Activated naive CD8-positive, alpha-beta T cell (primary cell): Measurements from ENCODE around the gene GPD1.
"Not testable (repeated sequence)": the region's sequence is repeated elsewhere in the genome, so short reads cannot be mapped to it uniquely, and the experiment has no call there.

Source experiments
- H3K27ac Mint-ChIP-seq: one replicate; pipeline ENCODE4 v1.8.0; 2021; ENCODE audit warnings: mixed read lengths
- H3K27me3 Mint-ChIP-seq: one replicate; pipeline ENCODE4 v1.8.0; 2021; ENCODE audit warnings: mixed read lengths
- H3K36me3 Mint-ChIP-seq: one replicate; pipeline ENCODE4 v1.8.0; 2021; ENCODE audit warnings: mixed read lengths
- H3K4me1 Mint-ChIP-seq: one replicate; pipeline ENCODE4 v1.8.0; 2021; ENCODE audit warnings: low read depth, mixed read lengths
- H3K4me3 Mint-ChIP-seq: one replicate; pipeline ENCODE4 v1.8.0; 2021; ENCODE audit warnings: mild to moderate bottlenecking, mixed read lengths
- H3K9me3 Mint-ChIP-seq: one replicate; pipeline ENCODE4 v1.8.0; 2021; ENCODE audit warnings: low read depth, mixed read lengths

The GPD1 gene

GRCh38 chr12:50083301-50083700 is 20.5 kb upstream of the GPD1 start:
- no peaks in the 10 kb centered on the region for H3K27me3 Mint-ChIP-seq
- H3K4me1 Mint-ChIP-seq, result peaks cover 32% of the 10 kb centered on the region
- H3K9me3 Mint-ChIP-seq, result no peaks in the 10 kb centered on the region
- H3K4me3 Mint-ChIP-seq, result peak overlapping the region; percentile 88
- peak overlapping the region; percentile 90 for H3K27ac Mint-ChIP-seq
- peaks cover 3% of the 10 kb centered on the region for H3K36me3 Mint-ChIP-seq

GRCh38 chr12:50084409-50084774 is 19.4 kb upstream of the GPD1 start:
- H3K27me3 Mint-ChIP-seq, result not testable (repeated sequence)
- H3K4me1 Mint-ChIP-seq, result peaks cover 37% of the 10 kb centered on the region
- peak overlapping the region; percentile 97 for H3K27ac Mint-ChIP-seq

DNA sequence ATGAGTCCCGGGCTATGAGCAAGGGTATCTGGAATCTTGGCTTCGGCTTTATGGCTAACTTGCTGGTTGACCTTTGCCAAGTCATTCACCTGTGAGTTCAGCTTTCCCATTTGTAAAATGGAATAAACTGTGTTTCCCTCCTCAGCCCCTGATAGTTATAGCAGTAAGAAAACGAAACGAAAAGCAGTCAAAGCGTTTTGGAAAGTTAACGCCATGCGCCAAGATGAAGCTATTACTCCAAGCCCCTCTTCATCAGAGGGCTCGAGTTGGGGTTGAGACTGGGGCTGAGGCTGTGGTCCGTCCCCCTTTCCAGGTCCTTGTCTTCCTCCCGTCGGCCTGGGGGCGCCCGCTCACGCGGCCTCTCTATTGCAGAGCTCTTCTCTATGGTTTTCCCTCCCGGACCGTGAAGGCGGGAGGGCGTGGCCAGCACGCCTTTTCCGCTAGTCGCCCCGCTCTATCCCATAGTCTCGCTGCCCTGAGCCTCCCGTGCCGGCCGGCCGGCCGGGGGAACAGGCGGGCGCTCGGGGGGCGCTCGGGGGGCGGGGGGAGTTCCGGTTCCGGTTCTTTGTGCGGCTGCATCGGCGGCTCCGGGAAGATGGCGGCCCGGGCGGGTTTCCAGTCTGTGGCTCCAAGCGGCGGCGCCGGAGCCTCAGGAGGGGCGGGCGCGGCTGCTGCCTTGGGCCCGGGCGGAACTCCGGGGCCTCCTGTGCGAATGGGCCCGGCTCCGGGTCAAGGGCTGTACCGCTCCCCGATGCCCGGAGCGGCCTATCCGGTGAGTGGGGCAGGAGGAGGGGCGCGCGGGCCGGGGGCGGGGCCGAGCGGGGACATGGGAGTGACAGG is 18.8 kb upstream of the GPD1 start, which contains the start of gene SMARCD1:
SMARCD1 (plus strand) TSS at position 568 of the 840 bp plus-strand sequence; CDS start at position 596, 28 bp downstream.
- H3K4me1 Mint-ChIP-seq, result peaks cover 37% of the 10 kb centered on the region
- H3K27ac Mint-ChIP-seq, result peak within 1 kb of the TSS; percentile 97
- H3K9me3 Mint-ChIP-seq, result no peaks in the 10 kb centered on the region
- H3K36me3 Mint-ChIP-seq, result peaks cover 3% of the 10 kb centered on the region
- peak within 1 kb of the TSS; percentile 92 for H3K4me3 Mint-ChIP-seq
- H3K27me3 Mint-ChIP-seq, result no peaks in the 10 kb centered on the region

More at GRCh38 chr12:50084409-50084774, 19.4 kb upstream of the GPD1 start:
- H3K4me3 Mint-ChIP-seq, result peak overlapping the region; percentile 92
- H3K9me3 Mint-ChIP-seq, H3K36me3 Mint-ChIP-seq: not testable (repeated sequence)

DNA sequence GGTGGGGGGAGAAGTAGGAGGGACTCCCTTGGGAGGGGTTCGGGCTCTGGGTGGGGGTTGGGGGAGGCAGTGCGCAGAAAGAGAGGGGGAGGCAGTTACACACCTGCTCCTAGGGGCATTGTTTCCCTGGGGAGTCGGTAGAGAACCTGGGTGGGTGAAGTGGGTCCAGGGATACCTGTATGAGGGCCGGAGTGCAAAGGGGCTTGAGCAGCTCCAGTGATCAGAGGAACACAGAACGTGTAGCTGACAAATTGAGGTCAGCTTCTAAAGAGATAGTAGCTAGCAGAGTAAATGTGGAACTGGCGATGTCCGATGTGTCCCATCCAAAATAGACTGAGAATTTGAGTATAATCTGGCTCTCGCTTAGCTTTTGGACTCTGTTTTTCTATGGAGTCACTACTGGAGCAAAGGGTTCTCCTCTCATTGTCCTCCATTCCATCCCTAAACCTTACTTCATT is 18.2 kb upstream of the GPD1 start:
- Mint-ChIP-seq H3K9me3 (no peaks in the 10 kb centered on the region), H3K27me3 (no peaks in the 10 kb centered on the region), H3K36me3 (peaks cover 3% of the 10 kb centered on the region), H3K4me1 (peaks cover 37% of the 10 kb centered on the region), H3K27ac (peak overlapping the region; percentile 84), H3K4me3 (peak overlapping the region; percentile 92)

DNA sequence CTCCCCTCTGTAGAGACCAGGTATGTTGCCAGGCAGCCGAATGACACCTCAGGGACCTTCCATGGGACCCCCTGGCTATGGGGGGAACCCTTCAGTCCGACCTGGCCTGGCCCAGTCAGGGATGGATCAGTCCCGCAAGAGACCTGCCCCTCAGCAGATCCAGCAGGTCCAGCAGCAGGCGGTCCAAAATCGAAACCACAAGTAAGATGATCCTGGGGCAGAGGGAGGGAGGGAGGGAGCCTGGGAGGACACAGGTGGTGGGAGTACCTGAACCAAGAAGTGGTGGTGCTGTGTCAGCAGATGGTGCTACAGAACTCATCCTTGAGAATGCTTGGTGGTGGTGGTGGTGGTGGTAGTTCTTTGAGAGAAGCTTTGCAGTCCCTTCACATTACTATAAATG is 17.7 kb upstream of the GPD1 start:
- Mint-ChIP-seq H3K4me3 (peak overlapping the region; percentile 92), H3K9me3 (no peaks in the 10 kb centered on the region), H3K27ac (peak overlapping the region; percentile 84), H3K36me3 (peaks cover 3% of the 10 kb centered on the region), H3K4me1 (peaks cover 37% of the 10 kb centered on the region), H3K27me3 (no peaks in the 10 kb centered on the region)

GRCh38 chr12:50087151-50087550 is 16.7 kb upstream of the GPD1 start:
- Mint-ChIP-seq H3K27ac (peak overlapping the region; percentile 58), H3K4me1 (peaks cover 37% of the 10 kb centered on the region), H3K9me3 (no peaks in the 10 kb centered on the region), H3K27me3 (no peaks in the 10 kb centered on the region), H3K4me3 (no peak overlapping the region), H3K36me3 (peaks cover 3% of the 10 kb centered on the region)

- Mint-ChIP-seq H3K9me3 (no peaks in the 10 kb centered on the region), H3K4me3 (peak overlapping the region; percentile 30), H3K36me3 (peaks cover 3% of the 10 kb centered on the region), H3K4me1 (peaks cover 37% of the 10 kb centered on the region), H3K27ac (peak overlapping the region; percentile 41), H3K27me3 (no peaks in the 10 kb centered on the region)
Measured at GRCh38 chr12:50087995-50088394, 15.8 kb upstream of the GPD1 start.

DNA sequence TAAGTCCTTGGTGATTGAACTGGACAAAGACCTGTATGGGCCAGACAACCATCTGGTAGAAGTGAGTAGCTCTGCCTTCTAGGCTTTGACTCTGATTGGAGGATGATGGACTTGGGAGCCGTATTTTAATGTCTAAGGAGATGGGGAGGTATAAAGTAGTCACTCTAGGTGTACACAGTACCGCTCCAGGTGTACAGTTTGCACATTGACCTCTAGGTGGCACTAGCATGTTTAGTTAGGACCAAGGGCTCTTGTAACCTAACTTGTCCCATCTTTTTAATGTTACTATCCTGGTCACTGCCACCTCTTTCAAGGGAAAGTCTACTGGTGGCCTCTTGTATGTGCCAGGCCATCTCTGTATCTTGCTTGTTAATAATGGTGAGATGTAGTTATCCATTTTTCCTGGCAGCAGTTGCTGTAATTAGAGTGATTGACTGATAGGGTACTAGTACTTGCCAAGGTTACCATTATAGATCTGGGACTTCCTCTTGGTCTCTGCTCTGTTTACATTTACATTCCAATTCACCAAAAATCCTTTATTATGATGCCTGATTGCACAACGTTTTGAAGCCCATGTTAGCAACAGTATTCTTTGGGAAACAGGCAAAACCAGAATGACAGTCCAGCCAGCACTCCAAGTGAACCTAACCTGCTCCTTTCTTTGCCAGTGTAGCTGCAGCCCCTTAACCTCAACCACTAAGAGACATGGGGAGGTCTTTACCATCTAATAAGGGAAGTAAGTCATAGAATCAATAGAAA is 15.1 kb upstream of the GPD1 start:
- Mint-ChIP-seq H3K9me3 (no peaks in the 10 kb centered on the region), H3K27me3 (no peaks in the 10 kb centered on the region), H3K4me1 (peaks cover 32% of the 10 kb centered on the region), H3K4me3 (peak overlapping the region; percentile 11), H3K36me3 (peaks cover 3% of the 10 kb centered on the region), H3K27ac (peak overlapping the region; percentile 24)

- Mint-ChIP-seq H3K36me3 (peaks cover 3% of the 10 kb centered on the region), H3K9me3 (no peaks in the 10 kb centered on the region), H3K4me3 (no peak overlapping the region), H3K4me1 (peaks cover 30% of the 10 kb centered on the region), H3K27ac (no peak overlapping the region), H3K27me3 (no peaks in the 10 kb centered on the region)
Measured at GRCh38 chr12:50089730-50090129, 14.1 kb upstream of the GPD1 start.

GRCh38 chr12:50090391-50090790 is 13.4 kb upstream of the GPD1 start:
- Mint-ChIP-seq H3K36me3 (peaks cover 3% of the 10 kb centered on the region), H3K27me3 (no peaks in the 10 kb centered on the region), H3K4me3 (no peak overlapping the region), H3K27ac (no peak overlapping the region), H3K9me3 (no peaks in the 10 kb centered on the region), H3K4me1 (peaks cover 27% of the 10 kb centered on the region)

DNA sequence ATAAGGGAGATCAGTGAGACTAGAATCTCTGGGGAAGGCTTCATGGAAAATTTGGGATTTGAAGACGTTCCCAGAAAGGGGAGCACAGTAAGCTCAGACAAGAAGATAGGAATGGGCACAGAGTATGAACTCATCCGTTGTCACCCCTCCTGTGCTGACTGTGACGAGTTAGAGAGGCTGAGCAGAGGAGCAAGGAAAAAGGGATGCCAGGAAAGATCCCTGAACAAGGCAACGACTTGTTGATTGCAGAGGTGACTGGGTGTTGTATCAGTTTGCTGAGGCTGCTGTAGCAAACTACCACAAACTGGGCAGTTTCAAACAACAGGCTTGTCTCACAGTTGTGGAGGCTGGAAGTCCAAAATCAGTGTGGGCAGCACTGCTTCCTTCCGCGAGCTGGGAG is 5.9 kb upstream of the GPD1 start:
- peaks cover 7% of the 10 kb centered on the region for H3K36me3 Mint-ChIP-seq
- H3K27ac Mint-ChIP-seq, result no peak overlapping the region
- no peaks in the 10 kb centered on the region for H3K4me1 Mint-ChIP-seq
- no peak overlapping the region for H3K4me3 Mint-ChIP-seq
- no peaks in the 10 kb centered on the region for H3K27me3 Mint-ChIP-seq
- H3K9me3 Mint-ChIP-seq, result no peaks in the 10 kb centered on the region

DNA sequence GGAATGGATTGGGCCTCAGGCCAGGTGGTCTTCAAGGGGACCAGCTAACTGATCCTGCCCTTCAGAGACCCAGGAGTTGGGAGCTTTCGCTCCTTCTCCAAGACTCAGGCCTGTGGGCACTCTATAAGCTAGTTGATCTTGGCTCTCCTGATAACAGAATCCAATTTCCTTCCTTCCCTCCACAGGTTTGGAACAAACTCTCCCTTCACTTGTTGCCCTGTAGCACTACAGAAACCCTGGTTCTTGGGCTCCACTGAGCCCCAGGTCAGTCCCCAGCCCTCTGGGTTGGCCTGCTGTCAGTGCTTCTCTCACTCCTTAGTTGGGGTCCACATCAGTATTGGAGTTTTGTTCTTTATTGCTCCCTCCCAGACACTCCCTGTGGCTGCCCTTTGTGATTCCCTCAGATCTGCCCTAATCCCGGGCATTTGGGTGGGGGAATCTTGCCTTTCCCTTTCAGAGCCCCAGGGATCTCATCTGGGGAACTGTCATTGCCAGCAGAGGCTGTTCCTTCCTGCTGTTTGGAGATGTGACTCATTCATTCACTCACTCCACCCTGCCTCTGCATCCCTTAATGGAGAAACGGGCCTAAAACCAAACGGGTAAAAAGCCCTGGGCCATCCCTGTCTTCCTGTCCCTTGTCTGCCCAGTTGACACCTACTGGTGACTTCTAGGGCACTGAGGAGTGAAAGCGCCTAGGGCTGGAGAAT is 4.4 kb upstream of the GPD1 start:
- Mint-ChIP-seq H3K4me1 (no peaks in the 10 kb centered on the region), H3K27me3 (no peaks in the 10 kb centered on the region), H3K27ac (no peak overlapping the region), H3K4me3 (no peak overlapping the region), H3K36me3 (peaks cover 7% of the 10 kb centered on the region), H3K9me3 (no peaks in the 10 kb centered on the region)

DNA sequence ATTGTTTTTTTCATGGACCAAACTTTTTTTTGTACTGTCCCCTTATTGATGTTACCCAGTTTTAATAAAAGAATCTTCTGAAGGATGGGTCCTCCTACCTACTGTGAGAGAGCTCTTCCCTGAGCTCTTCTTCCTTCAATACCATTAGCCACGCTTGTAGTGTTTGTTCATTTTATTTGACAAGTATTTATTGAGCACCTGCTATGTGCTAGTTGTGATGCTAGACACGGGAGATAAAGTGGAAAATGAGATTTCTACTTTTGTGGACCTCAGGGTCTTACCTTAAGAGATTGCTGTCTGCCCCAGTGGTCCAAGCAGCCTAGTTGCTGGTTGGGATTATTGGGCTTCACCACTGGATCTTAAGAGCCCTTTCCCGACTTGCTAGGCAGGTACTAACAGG is 3.2 kb upstream of the GPD1 start:
- H3K4me3 Mint-ChIP-seq, result no peak overlapping the region
- no peaks in the 10 kb centered on the region for H3K27me3 Mint-ChIP-seq
- no peak overlapping the region for H3K27ac Mint-ChIP-seq
- no peaks in the 10 kb centered on the region for H3K9me3 Mint-ChIP-seq
- no peaks in the 10 kb centered on the region for H3K4me1 Mint-ChIP-seq
- peaks cover 6% of the 10 kb centered on the region for H3K36me3 Mint-ChIP-seq

- H3K4me3 Mint-ChIP-seq, result no peak overlapping the region
- no peak overlapping the region for H3K27ac Mint-ChIP-seq
- H3K27me3 Mint-ChIP-seq, result no peaks in the 10 kb centered on the region
- no peaks in the 10 kb centered on the region for H3K9me3 Mint-ChIP-seq
- peaks cover 2% of the 10 kb centered on the region for H3K36me3 Mint-ChIP-seq
- no peaks in the 10 kb centered on the region for H3K4me1 Mint-ChIP-seq
Measured at GRCh38 chr12:50101663-50102062, 2.1 kb upstream of the GPD1 start.

DNA sequence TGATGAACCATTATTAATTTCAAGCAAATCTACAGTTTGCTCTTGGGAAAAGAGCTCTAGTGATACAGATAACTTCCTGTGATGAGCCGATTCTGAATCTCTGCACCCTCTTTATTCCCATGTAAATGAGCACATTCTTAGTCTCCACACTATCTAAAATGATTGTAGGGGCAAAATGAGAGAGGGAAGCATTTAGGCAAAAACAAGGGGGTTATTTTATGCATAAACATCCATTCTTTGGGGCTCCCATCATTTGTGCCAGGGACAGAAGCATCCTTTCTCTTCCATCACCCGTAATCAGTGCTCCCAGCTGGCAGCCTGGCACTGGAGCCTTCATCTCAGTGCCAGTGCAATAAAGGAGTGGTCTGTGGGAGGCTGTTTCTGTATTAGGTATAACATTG is 1.7 kb upstream of the GPD1 start:
- H3K4me3 Mint-ChIP-seq, result no peak overlapping the region

More for the DNA sequence above, 1.7 kb upstream of the GPD1 start:
- H3K36me3 Mint-ChIP-seq, result peaks cover 2% of the 10 kb centered on the region
- H3K27ac Mint-ChIP-seq, result no peak overlapping the region
- no peaks in the 10 kb centered on the region for H3K27me3 Mint-ChIP-seq
- H3K9me3 Mint-ChIP-seq, result no peaks in the 10 kb centered on the region
- no peaks in the 10 kb centered on the region for H3K4me1 Mint-ChIP-seq
